GM18502 (cell line): ENCODE measurements around the gene NOP9.
A peak's percentile ranks its signal among the peaks of the same experiment; 100 is the strongest.
"Not testable (repeated sequence)": the region's sequence is repeated elsewhere in the genome, so short reads cannot be mapped to it uniquely, and the experiment has no call there.

Experiments
- ATAC-seq: cut with Tn5 transposase; IDR thresholded peaks from one replicate; pipeline ENCODE4 v1.9.1; 2021; ENCODE audit warnings: mild to moderate bottlenecking; ENCODE audit not compliant: unreplicated experiment, poor library complexity

Gene NOP9

DNA sequence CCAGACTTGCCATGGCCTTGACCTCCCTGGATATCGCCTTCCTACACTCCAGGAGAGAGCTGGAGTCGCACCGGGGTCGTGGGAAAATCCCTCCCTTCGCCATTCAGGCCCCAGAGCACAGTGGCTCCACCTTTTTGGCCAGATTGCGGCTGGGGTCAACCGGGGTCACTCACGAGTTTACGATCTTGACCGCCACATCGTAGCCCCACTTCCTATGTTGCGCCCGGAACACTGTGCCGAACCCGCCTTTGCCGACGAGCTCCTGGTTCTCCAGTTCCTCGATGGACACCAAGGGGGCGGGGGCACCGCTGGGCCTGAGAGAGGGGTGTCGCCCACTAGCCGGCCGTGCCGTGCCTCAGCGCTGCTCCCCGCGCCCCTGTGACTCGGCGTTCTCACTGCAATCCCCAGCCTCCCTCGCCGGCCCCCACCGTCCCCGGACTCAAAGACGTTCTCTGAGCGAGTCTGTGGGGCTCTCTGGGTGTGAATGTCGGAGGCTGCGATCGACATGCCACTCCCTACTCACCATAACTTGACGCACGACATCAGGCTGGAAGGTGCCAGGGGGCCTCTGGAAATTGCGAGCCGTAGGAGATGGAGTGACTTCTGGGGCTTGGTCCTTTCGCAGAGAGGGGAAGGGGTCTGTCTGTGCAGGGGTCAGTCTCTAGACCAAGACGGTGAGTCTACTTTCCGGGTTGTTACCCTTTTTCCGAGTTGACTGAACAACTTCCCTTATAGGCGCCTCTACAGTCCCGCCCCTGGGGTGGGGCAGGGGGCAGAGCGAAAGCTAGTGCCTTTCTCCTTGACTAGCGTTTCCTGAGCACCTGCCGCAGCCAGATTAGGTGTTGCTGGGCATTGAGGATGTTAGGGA is 39.9 kb downstream of the NOP9 start, which contains the start of gene RIPK3:
RIPK3 (minus strand) TSS at position 708 of the 868 bp plus-strand sequence; CDS start at position 543, 165 bp downstream.
- ATAC-seq, result peak; percentile 95

DNA sequence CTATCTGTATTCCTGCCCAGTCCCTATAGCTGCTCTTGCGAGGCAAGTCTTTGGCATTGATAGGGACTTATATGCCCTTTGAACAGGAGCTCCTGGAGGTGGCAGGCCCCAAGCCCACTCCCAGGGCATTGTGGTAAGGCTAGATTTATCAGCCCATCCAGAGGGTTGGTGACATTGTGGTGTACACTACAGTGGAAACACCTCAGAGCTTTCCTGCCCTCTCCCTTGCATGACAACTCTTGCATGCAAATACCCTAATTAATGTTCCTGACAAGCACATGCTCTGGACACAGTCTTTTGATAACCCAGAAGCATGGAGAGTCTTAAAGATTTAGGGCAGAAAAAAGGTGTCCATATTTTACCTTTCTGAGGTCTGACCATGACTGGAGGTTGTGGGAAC is 41.0 kb downstream of the NOP9 start:
- ATAC-seq, result no peak

DNA sequence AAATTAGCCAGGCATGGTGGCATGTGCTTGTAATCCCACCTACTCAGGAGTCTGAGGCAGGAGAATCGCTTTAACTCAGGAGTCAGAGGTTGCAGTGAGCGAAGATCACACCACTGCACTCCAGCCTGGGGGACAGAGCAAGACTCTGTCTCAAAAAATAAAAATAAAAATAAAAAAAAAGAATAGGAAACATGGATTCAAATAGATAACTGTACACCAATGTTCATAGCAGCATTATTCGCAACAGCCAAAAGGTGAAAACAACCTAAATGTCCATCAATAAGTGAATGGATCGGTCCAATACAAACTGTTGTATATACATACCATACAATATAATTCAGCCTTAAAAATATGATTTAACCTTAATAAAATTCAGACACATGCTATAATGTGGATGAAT is 43.2 kb downstream of the NOP9 start:
- no peak for ATAC-seq

DNA sequence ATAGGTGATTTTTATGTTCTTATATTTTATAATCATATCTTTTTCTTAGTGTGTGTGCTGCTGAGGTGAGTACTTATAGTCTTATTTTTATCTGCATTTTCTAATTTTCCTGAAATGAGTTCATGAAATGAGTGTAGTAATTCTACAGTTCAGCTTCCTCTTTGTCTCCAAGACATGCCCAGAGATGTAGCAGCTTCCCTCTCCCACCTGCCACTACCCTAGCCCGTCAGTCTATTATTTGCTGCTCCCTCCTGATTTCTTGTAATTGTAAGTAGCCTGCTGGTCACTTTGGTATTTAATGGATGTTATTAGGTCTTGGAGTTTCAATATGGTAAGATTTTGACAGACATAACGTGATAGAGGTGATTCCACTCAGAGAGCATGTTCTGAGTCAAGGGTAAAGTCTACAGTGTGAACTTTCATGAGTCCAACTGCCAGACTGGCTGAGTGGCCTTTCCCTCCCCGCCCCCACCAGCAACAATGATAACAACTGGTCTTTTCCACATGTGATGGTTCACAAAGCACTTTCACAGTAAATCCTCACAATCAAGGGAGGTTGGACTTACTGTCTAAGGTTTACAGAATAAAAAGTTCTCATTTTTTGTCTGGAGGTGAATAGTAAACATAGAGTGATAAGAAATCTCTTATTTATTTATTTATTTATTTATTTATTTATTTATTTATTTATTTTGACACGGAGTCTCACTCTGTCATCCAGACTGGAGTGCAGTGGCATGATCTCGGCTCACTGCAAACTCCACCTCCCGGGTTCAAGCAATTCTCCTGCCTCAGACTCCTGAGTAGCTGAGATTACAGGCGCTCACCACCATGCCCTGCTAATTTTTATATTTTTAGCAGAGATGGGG is 44.4 kb downstream of the NOP9 start:
- ATAC-seq, result no peak

DNA sequence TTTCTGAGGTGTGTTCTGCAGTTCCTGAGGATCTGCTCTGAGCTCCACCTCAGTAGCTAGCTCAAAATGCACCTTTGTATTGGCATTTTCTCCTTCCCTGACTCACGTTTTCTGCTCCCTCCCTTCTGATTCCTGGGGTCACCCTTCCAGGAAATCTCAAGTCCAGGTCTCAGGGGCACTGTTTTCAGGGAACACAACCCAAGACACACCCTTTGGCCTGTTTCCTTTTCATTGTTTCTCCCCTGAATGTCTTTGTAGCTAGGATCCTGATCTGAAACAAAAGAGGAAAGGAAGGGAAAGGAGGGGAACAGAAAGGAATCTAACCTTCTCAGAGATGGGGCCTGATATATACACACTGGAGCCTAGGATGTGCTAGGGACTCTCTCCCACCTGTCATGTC is 47.5 kb downstream of the NOP9 start:
- no peak for ATAC-seq

DNA sequence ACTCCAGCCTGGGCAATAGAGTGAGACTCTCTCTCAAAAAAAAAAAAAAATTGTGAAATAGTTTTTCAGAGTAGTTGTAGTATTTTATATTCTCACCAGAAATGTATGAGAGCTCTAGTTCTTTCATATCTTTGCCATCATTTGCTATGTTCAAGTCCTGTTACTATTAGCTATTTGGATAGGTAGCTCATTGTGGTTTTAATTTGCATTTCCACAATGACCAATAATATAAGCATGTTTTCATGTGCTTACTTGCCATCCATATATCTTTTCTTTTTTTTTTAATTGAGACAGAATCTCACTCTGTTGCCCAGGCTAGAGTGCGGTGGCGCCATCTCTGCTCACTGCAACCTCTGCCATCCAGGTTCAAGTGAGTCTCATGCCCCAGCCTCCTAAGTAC is 48.5 kb downstream of the NOP9 start:
- ATAC-seq, result no peak

DNA sequence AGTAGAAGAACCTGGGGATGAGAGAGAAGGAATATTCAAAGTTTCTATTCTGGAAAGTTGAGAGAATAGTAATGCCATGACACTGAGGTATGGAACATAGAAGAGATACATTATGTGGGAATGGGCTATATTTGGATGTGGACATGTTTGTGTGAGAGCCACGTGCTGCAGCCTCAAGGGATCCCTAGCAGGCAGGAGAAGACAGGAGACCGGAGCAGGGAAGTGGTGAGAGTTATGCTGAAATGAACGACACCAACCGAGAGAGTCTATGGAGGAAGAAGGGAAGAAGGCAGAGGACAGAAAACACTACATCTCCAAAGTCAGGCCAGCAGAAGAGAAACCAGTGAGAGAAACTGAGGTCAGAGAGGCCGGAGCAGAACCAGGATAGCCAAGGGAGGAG is 50.1 kb downstream of the NOP9 start:
- ATAC-seq, result no peak

DNA sequence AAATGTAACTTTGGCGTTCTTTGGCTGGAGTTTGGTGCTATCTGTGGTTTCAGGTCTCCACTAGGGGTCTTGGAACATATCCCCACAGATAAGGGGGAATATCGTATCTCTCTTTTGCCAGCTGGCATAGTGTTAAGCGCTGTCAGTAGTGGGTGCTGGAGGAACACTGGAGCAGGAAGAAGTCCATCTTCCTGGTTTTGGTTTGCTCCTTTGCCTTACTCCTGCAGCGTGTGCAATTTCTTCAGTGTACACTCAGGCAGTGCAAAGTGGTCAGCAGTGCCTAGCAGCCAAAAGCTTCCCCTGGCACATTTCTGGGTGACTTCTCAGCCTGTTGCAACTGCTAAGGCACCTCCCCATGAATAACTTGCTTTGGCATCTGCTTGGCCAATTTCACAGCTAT is 51.9 kb downstream of the NOP9 start:
- ATAC-seq, result no peak

DNA sequence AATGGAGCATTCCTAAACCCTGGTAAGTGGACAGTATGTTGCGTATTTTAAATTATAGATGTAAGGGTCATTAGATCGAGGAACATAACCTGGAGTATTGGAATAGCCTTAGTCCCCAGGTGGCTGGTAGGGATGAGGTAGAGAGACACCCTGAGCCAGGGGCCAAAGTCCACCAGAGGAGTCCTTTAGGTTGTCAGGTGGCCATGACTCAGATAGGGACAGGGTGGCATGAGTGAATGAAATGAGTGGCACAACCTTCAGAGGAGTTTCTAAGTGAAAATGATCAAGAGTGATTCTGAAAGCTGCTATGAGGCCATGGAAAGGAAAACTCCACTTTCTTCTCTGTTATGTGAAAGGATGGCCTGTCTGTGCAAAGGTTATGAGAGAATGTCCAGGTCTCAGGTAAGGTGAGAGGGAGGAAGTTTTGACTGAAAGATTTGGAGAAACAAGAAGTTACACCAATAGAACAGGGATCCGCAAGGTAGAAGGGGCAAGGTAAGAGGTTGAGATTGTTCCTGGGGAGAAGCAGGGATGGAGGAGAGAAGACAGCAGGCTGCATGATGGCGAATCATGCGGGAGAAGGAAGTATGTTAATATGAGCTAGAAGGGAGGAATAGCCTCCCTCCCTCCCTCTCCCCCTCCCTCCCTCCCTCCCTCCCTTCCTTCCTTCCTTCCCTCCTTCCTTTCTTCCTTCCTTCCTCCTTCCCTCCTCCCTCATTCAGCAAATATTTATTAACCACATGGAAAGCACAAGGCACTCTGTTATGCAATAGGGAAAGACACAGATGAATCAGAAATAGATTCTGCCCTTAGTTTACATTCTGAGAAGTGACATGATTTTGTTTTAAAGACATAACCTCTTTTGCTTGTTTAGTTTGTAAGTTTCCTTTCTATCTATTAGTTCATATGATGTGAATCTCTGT is 54.2 kb downstream of the NOP9 start:
- no peak for ATAC-seq

DNA sequence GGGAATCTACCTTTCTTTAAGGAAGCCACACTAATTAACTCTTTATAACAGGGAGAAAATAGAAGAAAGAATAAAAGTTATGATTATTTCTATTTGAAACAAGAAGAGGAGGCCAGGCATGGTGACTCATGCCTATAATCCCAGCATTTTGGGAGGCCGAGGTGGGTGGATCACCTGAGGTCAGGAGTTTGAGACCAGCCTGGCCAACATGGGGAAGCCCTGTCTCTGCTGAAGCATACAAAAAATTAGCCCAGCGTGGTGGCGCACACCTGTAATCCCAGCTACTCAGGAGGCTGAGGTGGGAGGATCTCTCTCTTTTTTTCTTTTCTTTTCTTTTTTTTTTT is 54.8 kb downstream of the NOP9 start:
- ATAC-seq, result not testable (repeated sequence)

DNA sequence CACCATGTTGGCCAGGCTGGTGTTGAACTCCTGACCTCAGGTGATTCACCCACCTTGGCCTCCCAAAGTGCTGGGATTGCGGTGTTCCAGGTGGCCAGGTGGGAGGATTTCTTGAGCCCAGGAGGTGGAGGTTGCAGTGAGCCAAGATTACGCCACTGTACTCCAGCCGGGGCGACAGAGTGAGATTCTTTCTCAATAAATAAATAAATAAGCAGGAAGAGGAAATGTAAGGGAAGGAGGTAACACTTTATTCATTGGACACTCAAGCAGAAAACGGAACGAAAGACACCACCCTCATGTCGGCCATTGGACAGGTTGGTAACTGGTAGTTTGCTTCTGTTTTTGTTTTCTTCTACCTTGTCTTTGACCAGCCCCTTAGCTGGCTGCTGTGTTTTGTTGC is 55.4 kb downstream of the NOP9 start:
- no peak for ATAC-seq

DNA sequence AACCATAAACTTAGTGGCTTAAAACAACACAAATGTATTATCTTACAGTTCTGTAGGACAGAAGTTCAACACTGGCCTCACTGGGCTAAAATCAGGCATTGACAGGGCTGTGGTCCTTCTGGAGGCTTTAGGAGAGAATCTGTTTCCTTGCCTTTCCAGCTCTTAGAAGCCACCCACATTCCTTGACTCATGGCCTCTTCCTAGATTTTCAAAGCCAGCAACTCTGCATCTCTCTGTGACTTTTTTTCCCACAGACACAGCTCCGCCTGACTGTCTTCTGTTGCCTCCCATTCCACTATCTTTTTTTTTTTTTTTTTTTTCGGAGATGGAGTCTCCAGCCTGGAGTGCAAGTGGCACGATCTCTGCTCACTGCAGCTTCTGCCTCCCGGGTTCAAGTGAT is 56.6 kb downstream of the NOP9 start:
- no peak for ATAC-seq
